ENCODE measurements around the gene EML3. TPM values are rescaled to one million over a fixed set of nuclear protein-coding genes. Genes with fewer than 3 reads are reported as not detected.

The EML3 gene
- total and polyA plus RNA-seq, 2 of the 8 experiments (the other 6 are each of a cell fraction or from before 2014, with no cell fraction given), result 19.2 to 29.9 TPM

GRCh38 chr11:62573592-62574362, 38.8 kb downstream of the EML3 start, which contains the start of gene EEF1G (continued):
- TF ChIP-seq CHD7 (IDR thresholded peaks at IDR 0.05; ENCODE audit: insufficient replicate concordance, low read length) (no peak), ASH2L (IDR thresholded peaks at IDR 0.05; ENCODE audit: low read length) (peak; percentile 76), JUND (IDR thresholded peaks at IDR 0.05; ENCODE audit: low read length) (peak; percentile 26; the same call in 1 of the 2 replicates), CBX5 (IDR thresholded peaks at IDR 0.05; ENCODE audit: low read depth, low read length) (no peak), SP2 (IDR thresholded peaks at IDR 0.05; ENCODE audit: low read length) (no peak; the same call in 1 of the 2 replicates), SP1 (IDR thresholded peaks at IDR 0.05; ENCODE audit: low read depth, low read length) (0 out of 2 replicates have a peak, but pooled peaks have one; percentile 36), KDM4A (IDR thresholded peaks at IDR 0.05; ENCODE audit: low read depth, low read length, severe bottlenecking) (no peak), NRF1 (IDR thresholded peaks at IDR 0.05; ENCODE audit: low read depth, low read length) (peak; percentile 91), RFX5 (IDR thresholded peaks at IDR 0.05; ENCODE audit: borderline replicate concordance, low read depth, low read length) (peak; percentile 19; the same call in 1 of the 2 replicates), TAF7 (optimal IDR thresholded peaks at IDR 0.05; ENCODE audit: borderline replicate concordance, low read depth, low read length) (peak; percentile 98), POU5F1 (IDR thresholded peaks at IDR 0.05; ENCODE audit: low read depth, low read length) (no peak)
